ENCODE results near the gene THSD8.
"Not testable (repeated sequence)": the region's sequence is repeated elsewhere in the genome, so short reads cannot be mapped to it uniquely, and the experiment has no call there.

DNA sequence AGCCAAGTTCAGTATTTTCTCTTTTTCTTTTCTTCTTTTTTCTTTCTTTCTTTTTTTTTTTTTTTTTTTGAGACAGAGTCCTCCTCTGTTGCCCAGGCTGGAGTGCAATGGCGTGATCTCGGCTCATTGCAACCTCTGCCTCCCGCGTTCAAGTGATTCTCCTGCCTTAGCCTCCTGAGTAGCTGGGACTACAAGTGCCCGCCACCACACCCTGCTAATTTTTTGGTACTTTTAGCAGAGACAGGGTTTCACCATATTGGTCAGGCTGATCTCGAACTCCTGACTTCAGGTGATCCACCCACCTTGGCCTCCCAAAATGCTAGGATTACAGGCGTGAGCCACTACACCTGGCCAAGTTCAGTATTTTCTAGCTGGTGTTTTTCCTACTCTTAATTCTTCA, 4.3 kb upstream of the THSD8 start:
- TF ChIP-seq, protein P1, sequence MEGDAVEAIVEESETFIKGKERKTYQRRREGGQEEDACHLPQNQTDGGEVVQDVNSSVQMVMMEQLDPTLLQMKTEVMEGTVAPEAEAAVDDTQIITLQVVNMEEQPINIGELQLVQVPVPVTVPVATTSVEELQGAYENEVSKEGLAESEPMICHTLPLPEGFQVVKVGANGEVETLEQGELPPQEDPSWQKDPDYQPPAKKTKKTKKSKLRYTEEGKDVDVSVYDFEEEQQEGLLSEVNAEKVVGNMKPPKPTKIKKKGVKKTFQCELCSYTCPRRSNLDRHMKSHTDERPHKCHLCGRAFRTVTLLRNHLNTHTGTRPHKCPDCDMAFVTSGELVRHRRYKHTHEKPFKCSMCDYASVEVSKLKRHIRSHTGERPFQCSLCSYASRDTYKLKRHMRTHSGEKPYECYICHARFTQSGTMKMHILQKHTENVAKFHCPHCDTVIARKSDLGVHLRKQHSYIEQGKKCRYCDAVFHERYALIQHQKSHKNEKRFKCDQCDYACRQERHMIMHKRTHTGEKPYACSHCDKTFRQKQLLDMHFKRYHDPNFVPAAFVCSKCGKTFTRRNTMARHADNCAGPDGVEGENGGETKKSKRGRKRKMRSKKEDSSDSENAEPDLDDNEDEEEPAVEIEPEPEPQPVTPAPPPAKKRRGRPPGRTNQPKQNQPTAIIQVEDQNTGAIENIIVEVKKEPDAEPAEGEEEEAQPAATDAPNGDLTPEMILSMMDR (IDR thresholded peaks at IDR 0.05), result not testable (repeated sequence)
- not testable (repeated sequence) for TF ChIP-seq EZH2 (IDR thresholded peaks at IDR 0.05; ENCODE audit: borderline replicate concordance, insufficient read depth, low read depth, low read length, poor library complexity, severe bottlenecking)
